PC-3 (cell line): ENCODE measurements around the gene KCNA2. TPM values are rescaled to one million over a fixed set of nuclear protein-coding genes. Genes with fewer than 3 reads are reported as not detected.

ENCODE experiments used
- ATAC-seq: fragments of 200-7000 bp; cut with Tn5 transposase; 2 replicates; pipeline ENCODE4 v1.9.1; 2020; ENCODE audit warnings: mild to moderate bottlenecking, moderate library complexity
- BruUV-seq: library from RNA; stranded (reverse); fragments of 400-500 nt; replicated peaks from 2 replicates; lab custom pipeline; 2021; lab: Mats Ljungman, UMichigan
- CTCF ChIA-PET: fragments of 300-600 bp; sonication (Branson Sonifier 250); formaldehyde crosslinking; loops from one replicate; lab custom pipeline; 2022; ENCODE audit warnings: antibody characterized with exemption; lab: Charles Lee
- POLR2A ChIA-PET: fragments of 300-600 bp; sonication (Branson Sonifier 250); formaldehyde crosslinking; loops from one replicate; lab custom pipeline; 2022; ENCODE audit warnings: antibody characterized with exemption; ENCODE audit not compliant: unreplicated experiment; lab: Charles Lee
- DNase-seq: peaks from one replicate; pipeline ENCODE4 v3.0.0-alpha.2; 2015
- H2AFZ ChIP-seq: fragments of 300-600 bp; sonication (generic); 2 replicates; pipeline ENCODE4 v1.6.0; 2016; ENCODE audit warnings: antibody characterized with exemption, low read length
- H3F3A ChIP-seq: fragments of 300-600 bp; sonication (generic); one replicate; pipeline ENCODE4 v1.6.0; 2017; ENCODE audit warnings: antibody characterized with exemption, low read length, control low read depth, mild to moderate bottlenecking; ENCODE audit not compliant: unreplicated experiment
- H3K27ac ChIP-seq: fragments of 300-600 bp; sonication (generic); 2 replicates; pipeline ENCODE4 v1.5.1; 2016; ENCODE audit warnings: mild to moderate bottlenecking, low read length
- H3K27me3 ChIP-seq: fragments of 300-600 bp; sonication (generic); 2 replicates; pipeline ENCODE4 v1.6.1; 2016; ENCODE audit warnings: low read length, mixed read lengths
- H3K36me3 ChIP-seq: fragments of 300-600 bp; sonication (generic); 2 replicates; pipeline ENCODE4 v1.6.1; 2016; ENCODE audit warnings: low read depth, mixed run types, low read length, mixed read lengths
- H3K4me1 ChIP-seq: fragments of 300-600 bp; sonication (generic); 2 replicates; pipeline ENCODE4 v1.5.1; 2016; ENCODE audit warnings: low read length; ENCODE audit not compliant: insufficient read depth
- H3K4me2 ChIP-seq: fragments of 300-600 bp; sonication (generic); 2 replicates; pipeline ENCODE4 v1.6.0; 2016; ENCODE audit warnings: low read length
- H3K4me3 ChIP-seq: fragments of 300-600 bp; sonication (generic); 2 replicates; pipeline ENCODE4 v1.5.1; 2016; ENCODE audit warnings: mild to moderate bottlenecking, low read length, mixed read lengths
- H3K79me2 ChIP-seq: fragments of 300-600 bp; sonication (generic); 2 replicates; pipeline ENCODE4 v1.6.1; 2017; ENCODE audit warnings: low read length, mixed read lengths
- H3K9ac ChIP-seq: fragments of 300-600 bp; sonication (generic); 2 replicates; pipeline ENCODE4 v1.6.0; 2016; ENCODE audit warnings: mild to moderate bottlenecking, low read length
- H3K9me2 ChIP-seq: fragments of 300-600 bp; sonication (generic); replicated peaks from 2 replicates; pipeline ENCODE4 v1.6.1; 2016; ENCODE audit warnings: mixed run types, low read length, mixed read lengths
- H3K9me3 ChIP-seq: fragments of 300-600 bp; sonication (generic); 2 replicates; pipeline ENCODE4 v1.6.1; 2016; ENCODE audit warnings: low read length, mixed read lengths
- H4K20me1 ChIP-seq: fragments of 300-600 bp; sonication (generic); 2 replicates; pipeline ENCODE4 v1.6.1; 2016; ENCODE audit warnings: low read length, mixed read lengths
- CTCF ChIP-seq: fragments of 300-600 bp; sonication (generic); conservative IDR thresholded peaks from 2 replicates; pipeline ENCODE4 v1.5.1; 2017; ENCODE audit warnings: antibody characterized with exemption, low read depth, mild to moderate bottlenecking, low read length
- EZH2 ChIP-seq: fragments of 300-600 bp; sonication (generic); IDR thresholded peaks from one replicate; pipeline ENCODE4 v1.6.1; 2017; ENCODE audit warnings: antibody characterized with exemption, mild to moderate bottlenecking, low read length; ENCODE audit not compliant: unreplicated experiment
- EZH2phosphoT487 ChIP-seq: fragments of 300-600 bp; sonication (generic); IDR thresholded peaks from 2 replicates; pipeline ENCODE4 v1.6.1; 2018; ENCODE audit warnings: mild to moderate bottlenecking, antibody characterized with exemption, low read length, borderline replicate concordance
- intact Hi-C: fragments of 100-400 bp; cut with micrococcal nuclease; formaldehyde crosslinking; loops from 2 replicates; pipeline ENCODE4 v1.9.0; 2023
- total RNA-seq: library from RNA; depleted of rRNA; stranded (reverse); fragments of >200 nt; gene quantifications from 2 replicates; pipeline ENCODE4 v1.2.3, GENCODE V29; 2014

Gene KCNA2
- total RNA-seq, 1 experiment from 2014 or later: not detected

GRCh38 chr1:110615548-110616130, 9.5 kb upstream of the KCNA2 start:
- ATAC-seq (peak; percentile 83), DNase-seq (peak; percentile 82)
- Histone ChIP-seq H3K4me2 (no peak overlapping the region), H3K79me2 (no peaks in the 10 kb centered on the region), H3K27me3 (peaks cover 16% of the 10 kb centered on the region), H3K9ac (no peak overlapping the region), H3F3A (no peaks in the 10 kb centered on the region), H3K4me3 (no peak overlapping the region), H3K27ac (no peak overlapping the region), H2AFZ (no peak overlapping the region), H4K20me1 (no peaks in the 10 kb centered on the region), H3K9me2 (no peaks in the 10 kb centered on the region), H3K4me1 (peaks cover 6% of the 10 kb centered on the region; the same call in 1 of the 2 replicates), H3K36me3 (no peaks in the 10 kb centered on the region), H3K9me3 (no peaks in the 10 kb centered on the region)
- TF ChIP-seq CTCF: peak; percentile 85
- TF ChIP-seq EZH2phosphoT487: no peak
- intact Hi-C loops: loop anchor here (5.0 to 10.0 kb wide), 4 partner anchors 68 to 528 kb away; no protein-coding TSS in a partner anchor
- ChIA-PET CTCF (no interaction called here), POLR2A (no interaction called here)
- no TSS peak for BruUV-seq

- Histone ChIP-seq H4K20me1 (no peaks in the 10 kb centered on the region), H3K4me2 (no peak overlapping the region), H2AFZ (no peak overlapping the region), H3K27me3 (peaks cover 31% of the 10 kb centered on the region), H3K27ac (no peak overlapping the region), H3K9ac (no peak overlapping the region), H3K79me2 (no peaks in the 10 kb centered on the region), H3K4me3 (no peak overlapping the region), H3K4me1 (peaks cover 6% of the 10 kb centered on the region; the same call in 1 of the 2 replicates), H3K36me3 (no peaks in the 10 kb centered on the region), H3F3A (no peaks in the 10 kb centered on the region), H3K9me3 (no peaks in the 10 kb centered on the region), H3K9me2 (no peaks in the 10 kb centered on the region)
- POLR2A ChIA-PET: no interaction called here
- TF ChIP-seq EZH2phosphoT487 (no peak), EZH2 (no peak), CTCF (no peak)
- ATAC-seq: peak; percentile 26
- intact Hi-C loops: loop anchor here (10.0 kb wide), 1 partner anchor 197 kb away; no protein-coding TSS in a partner anchor
- BruUV-seq: no TSS peak
- CTCF ChIA-PET: no interaction called here
- DNase-seq: peak; percentile 25
Observed at GRCh38 chr1:110612060-110612745, 6.0 kb upstream of the KCNA2 start.
